H1 (cell line): ENCODE results near the gene SNAPC3. TPM values are rescaled to one million over a fixed set of nuclear protein-coding genes. Genes with fewer than 3 reads are reported as not detected.
"Not testable (repeated sequence)": the region's sequence is repeated elsewhere in the genome, so short reads cannot be mapped to it uniquely, and the experiment has no call there.

Experiments
- CTCF ChIA-PET: fragments of 300-600 bp; sonication (Branson Sonifier 250); formaldehyde crosslinking; loops from one replicate; lab custom pipeline; 2021; ENCODE audit not compliant: partially characterized antibody; lab: Charles Lee
- POLR2A ChIA-PET: fragments of 300-600 bp; sonication (Branson Sonifier 250); formaldehyde crosslinking; loops from one replicate; lab custom pipeline; 2021; ENCODE audit warnings: inconsistent platforms; ENCODE audit not compliant: partially characterized antibody; lab: Charles Lee
- DNase-seq, 2 experiments: peaks; one replicate each; pipeline versions ENCODE4 v3.0.0 to v3.0.0-alpha.2; 2010 to 2022; ENCODE audit warnings: low spot score in 2 of 2, low read depth in 1 of 2, mixed read lengths in 1 of 2
- FAIRE-seq: peaks from 2 replicates; lab custom pipeline; 2011; peaks lifted over from hg19 to GRCh38; lab: Jason Lieb, UNC
- H2AFZ ChIP-seq: 2 replicates; pipeline ENCODE4 v1.8.1; 2012; ENCODE audit warnings: low read length, inconsistent platforms
- H2AK5ac ChIP-seq: 2 replicates; pipeline ENCODE4 v1.6.1; 2013; ENCODE audit warnings: low read depth, low read length
- H2BK120ac ChIP-seq: replicated peaks from 2 replicates; pipeline ENCODE3; 2013; ENCODE audit warnings: low read depth, low read length, inconsistent platforms
- H2BK12ac ChIP-seq: 2 replicates; pipeline ENCODE4 v1.6.1; 2013; ENCODE audit warnings: low read depth, low read length
- H2BK15ac ChIP-seq: 2 replicates; pipeline ENCODE4 v1.6.1; 2013; ENCODE audit warnings: low read length
- H2BK20ac ChIP-seq: 2 replicates; pipeline ENCODE4 v1.6.1; 2013; ENCODE audit warnings: low read length
- H2BK5ac ChIP-seq: 2 replicates; pipeline ENCODE4 v1.6.1; 2013; ENCODE audit warnings: low read depth, low read length
- H3K14ac ChIP-seq: 2 replicates; pipeline ENCODE4 v1.6.1; 2013; ENCODE audit warnings: inconsistent platforms; ENCODE audit not compliant: insufficient read length
- H3K18ac ChIP-seq: 2 replicates; pipeline ENCODE4 v1.6.1; 2013; ENCODE audit warnings: low read length; ENCODE audit errors: extremely low read depth
- H3K23ac ChIP-seq: 2 replicates; pipeline ENCODE4 v1.6.1; 2013; ENCODE audit warnings: inconsistent platforms; ENCODE audit not compliant: insufficient read length
- H3K23me2 ChIP-seq: 2 replicates; pipeline ENCODE4 v1.6.1; 2013; ENCODE audit warnings: low read depth, low read length
- H3K27ac ChIP-seq: 2 replicates; pipeline ENCODE4 v1.6.1; 2011; ENCODE audit warnings: low read depth, low read length, inconsistent platforms
- H3K27me3 ChIP-seq, 4 experiments: replicated peaks in 1 of 4; 1 replicate in 1 of 4; 2 replicates in 3 of 4; pipeline versions ENCODE4 v1.6.1 to v1.8.1; 2011 to 2013; ENCODE audit warnings: low read length in 3 of 4, mild to moderate bottlenecking in 3 of 4, inconsistent platforms in 2 of 4, mixed read lengths in 2 of 4, moderate library complexity in 1 of 4; ENCODE audit not compliant: control insufficient read depth in 3 of 4, insufficient read depth in 3 of 4; ENCODE audit errors: extremely low read depth in 1 of 4
- H3K36me3 ChIP-seq, 4 experiments: 2 replicates each; pipeline versions ENCODE4 v1.6.1 to v1.8.1; 2011 to 2013; ENCODE audit warnings: mild to moderate bottlenecking in 4 of 4, low read length in 3 of 4, moderate library complexity in 2 of 4, control low read depth in 1 of 4, inconsistent platforms in 1 of 4; ENCODE audit not compliant: insufficient read depth in 4 of 4, control insufficient read depth in 2 of 4
- H3K4ac ChIP-seq: replicated peaks from 2 replicates; pipeline ENCODE3; 2013; ENCODE audit warnings: low read length, low read depth, mixed read lengths, inconsistent platforms; ENCODE audit not compliant: insufficient read length
- H3K4me1 ChIP-seq, 4 experiments: replicated peaks in 1 of 4; 1 replicate in 1 of 4; 2 replicates in 3 of 4; pipeline versions ENCODE4 v1.6.1 to v1.8.1; 2011 to 2013; ENCODE audit warnings: low read length in 3 of 4, inconsistent platforms in 2 of 4, mixed read lengths in 1 of 4; ENCODE audit not compliant: insufficient read depth in 4 of 4, control insufficient read depth in 3 of 4
- H3K4me2 ChIP-seq, 2 experiments: 2 replicates each; pipeline versions ENCODE4 v1.6.1 to v1.8.1; 2011 to 2013; ENCODE audit warnings: low read depth in 2 of 2, low read length in 2 of 2, control low read depth in 1 of 2, inconsistent platforms in 1 of 2, mild to moderate bottlenecking in 1 of 2; ENCODE audit not compliant: insufficient read depth in 1 of 2
- H3K4me3 ChIP-seq, 4 experiments: fragments of 200-600, 300-600 bp in 1 of 4; sonication (generic), shearing (Covaris generic), sonication (Bioruptor Twin) in 1 of 4; 2 replicates each; pipeline versions ENCODE4 v1.5.1 to v1.8.1; 2011 to 2016; ENCODE audit warnings: low read length in 4 of 4, low read depth in 3 of 4, control low read depth in 2 of 4, inconsistent platforms in 2 of 4, mild to moderate bottlenecking in 2 of 4, mixed read lengths in 1 of 4, moderate library complexity in 1 of 4; ENCODE audit not compliant: insufficient read depth in 2 of 4; ENCODE audit errors: extremely low read depth in 1 of 4
- H3K56ac ChIP-seq: replicated peaks from 2 replicates; pipeline ENCODE3; 2013; ENCODE audit warnings: low read depth, mild to moderate bottlenecking, mixed read lengths, low read length, inconsistent platforms; ENCODE audit not compliant: insufficient read length
- H3K79me1 ChIP-seq: 2 replicates; pipeline ENCODE4 v1.6.1; 2013; ENCODE audit warnings: low read depth, low read length, control low read depth
- H3K79me2 ChIP-seq, 2 experiments: 2 replicates each; pipeline versions ENCODE4 v1.6.1 to v1.8.1; 2012 to 2013; ENCODE audit warnings: low read length in 2 of 2, mild to moderate bottlenecking in 2 of 2, inconsistent platforms in 1 of 2; ENCODE audit not compliant: insufficient read depth in 2 of 2, control insufficient read depth in 1 of 2
- H3K9ac ChIP-seq, 4 experiments: replicated peaks in 1 of 4; 1 replicate in 1 of 4; 2 replicates in 3 of 4; pipeline versions ENCODE4 v1.6.1 to v1.8.1; 2011 to 2013; ENCODE audit warnings: low read depth in 3 of 4, low read length in 3 of 4, control low read depth in 2 of 4, mild to moderate bottlenecking in 2 of 4, moderate library complexity in 2 of 4, inconsistent platforms in 1 of 4; ENCODE audit errors: extremely low read depth in 1 of 4
- H3K9me3 ChIP-seq, 2 experiments: 2 replicates each; pipeline versions ENCODE4 v1.6.1 to v1.8.1; 2012 to 2013; ENCODE audit warnings: mild to moderate bottlenecking in 2 of 2, moderate library complexity in 2 of 2, control low read depth in 1 of 2, inconsistent platforms in 1 of 2, low read depth in 1 of 2, low read length in 1 of 2, mixed read lengths in 1 of 2; ENCODE audit not compliant: insufficient read depth in 2 of 2
- H4K20me1 ChIP-seq, 2 experiments: replicated peaks in 1 of 2; 2 replicates each; pipeline versions ENCODE3 to v1.8.1; 2011 to 2013; ENCODE audit warnings: inconsistent platforms in 2 of 2, low read length in 2 of 2, mild to moderate bottlenecking in 1 of 2; ENCODE audit not compliant: insufficient read depth in 2 of 2, control insufficient read depth in 1 of 2
- H4K5ac ChIP-seq: 2 replicates; pipeline ENCODE4 v1.6.1; 2013; ENCODE audit warnings: low read length, low read depth, mixed read lengths, inconsistent platforms; ENCODE audit not compliant: insufficient read length
- H4K8ac ChIP-seq: 2 replicates; pipeline ENCODE4 v1.8.0; 2013; ENCODE audit warnings: mild to moderate bottlenecking, moderate library complexity, low read length, inconsistent platforms; ENCODE audit not compliant: insufficient read depth; ENCODE audit errors: extremely low read depth
- H4K91ac ChIP-seq: replicated peaks from 2 replicates; pipeline ENCODE3; 2013; ENCODE audit warnings: low read length, mixed read lengths, inconsistent platforms; ENCODE audit not compliant: insufficient read length
- WGBS, 2 experiments: shearing (Covaris generic) in 1 of 2; methylation state at CpG; one replicate each; pipeline versions ENCODE4 v1.1.6 to v1.1.7; 2013 to 2015; ENCODE audit warnings: low lambda C conversion rate in 2 of 2, mixed read lengths in 2 of 2, inconsistent platforms in 1 of 2, low coverage in 1 of 2, missing lambda C conversion rate in 1 of 2; ENCODE audit not compliant: insufficient replicate concordance in 2 of 2, insufficient coverage in 1 of 2, insufficient read length in 1 of 2; ENCODE audit errors: extremely low coverage in 1 of 2, missing lambda C conversion rate in 1 of 2; 5-methylcytosine and 5-hydroxymethylcytosine counted together
- polyA plus RNA-seq, 7 experiments: library from polyadenylated mRNA; depleted of rRNA in 3 of 7; stranded (reverse) in 5 of 7; unstranded in 2 of 7; fragments of >200 nt in 5 of 7; fragments of 200-250 nt in 2 of 7; gene quantifications; 1 replicate in 5 of 7; 2 replicates in 1 of 7; 4 replicates in 1 of 7; pipeline versions ENCODE4 v1.2.1 to v1.2.3, GENCODE V29; 2011 to 2013; ENCODE audit warnings: missing spikeins in 2 of 7, mixed read lengths in 2 of 7
- total RNA-seq: library from RNA; stranded (reverse); fragmentation: NEBNext Ultra II Directional; extraction: Animal tissue kit (Norgen Biotek cat#: 25700); gene quantifications from 2 replicates; pipeline ENCODE4 v1.2.1, GENCODE V29; 2021

The SNAPC3 gene
- total and polyA plus RNA-seq, 2 of the 8 experiments (the other 6 are each of a cell fraction or from before 2014, with no cell fraction given) = 11.9 to 25.8 TPM

DNA sequence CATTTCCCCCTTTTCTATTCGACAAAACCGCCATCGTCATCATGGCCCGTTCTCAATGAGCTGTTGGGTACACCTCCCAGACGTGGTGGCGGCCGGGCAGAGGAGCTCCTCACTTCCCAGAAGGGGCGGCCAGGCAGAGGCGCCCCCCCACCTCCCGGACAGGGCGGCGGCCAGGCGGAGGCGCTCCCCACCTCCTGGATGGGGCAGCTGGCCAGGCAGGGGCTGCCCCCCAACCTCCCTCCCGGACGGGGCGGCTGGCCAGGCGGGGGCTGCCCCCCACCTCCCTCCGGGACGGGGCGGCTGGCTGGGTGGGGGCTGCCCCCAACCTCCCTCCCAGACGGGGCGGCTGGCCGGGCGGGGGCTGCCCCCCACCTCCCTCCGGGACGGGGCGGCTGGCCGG is 19.2 kb downstream of the SNAPC3 start:
- Histone ChIP-seq H3K9me3 (peaks cover 0 to 21% of the 10 kb centered on the region in 2 experiments; a peak in 3 of 4 replicates), H3K36me3 (peaks cover 10 to 72% (median 45%) of the 10 kb centered on the region in 4 experiments), H3K79me2 (peaks cover 3 to 35% of the 10 kb centered on the region in 2 experiments; a peak in 3 of 4 replicates)
- H3K79me1 ChIP-seq, H3K4me1 ChIP-seq, H3K9ac ChIP-seq, H2BK20ac ChIP-seq, H2AK5ac ChIP-seq, H3K14ac ChIP-seq, H3K4me3 ChIP-seq, DNase-seq, H4K20me1 ChIP-seq, FAIRE-seq, H2BK120ac ChIP-seq, H4K91ac ChIP-seq, CTCF ChIA-PET, H3K27me3 ChIP-seq, H3K23ac ChIP-seq, H4K5ac ChIP-seq, H3K23me2 ChIP-seq, H3K18ac ChIP-seq, H2BK15ac ChIP-seq, H3K4ac ChIP-seq, POLR2A ChIA-PET, H3K4me2 ChIP-seq, H2AFZ ChIP-seq, H4K8ac ChIP-seq, H3K56ac ChIP-seq, H3K27ac ChIP-seq, H2BK5ac ChIP-seq, H2BK12ac ChIP-seq: not testable (repeated sequence)
- 98% methylated on average over 10 of the region's 29 CpGs; no CpG with 5 or more reads in 1 of the 2 experiments for WGBS, 2 experiments

DNA sequence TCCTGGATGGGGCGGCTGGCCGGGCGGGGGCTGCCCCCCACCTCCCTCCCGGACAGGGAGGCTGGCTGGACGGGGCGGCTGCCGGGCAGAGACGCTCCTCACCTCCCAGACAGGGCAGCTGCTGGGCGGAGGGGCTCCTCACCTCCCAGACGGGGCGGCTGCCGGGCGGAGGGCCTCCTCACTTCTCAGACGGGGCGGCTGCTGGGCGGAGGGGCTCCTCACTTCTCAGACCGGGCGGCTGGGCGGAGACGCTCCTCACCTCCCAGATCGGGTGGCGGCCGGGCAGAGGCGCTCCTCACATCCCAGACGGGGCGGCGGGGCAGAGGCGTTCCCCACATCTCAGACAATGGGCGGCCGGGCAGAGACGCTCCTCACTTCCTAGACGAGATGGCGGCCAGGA is 19.6 kb downstream of the SNAPC3 start:
- Histone ChIP-seq H3K79me2 (peaks cover 3 to 33% of the 10 kb centered on the region in 2 experiments; a peak in 3 of 4 replicates), H3K9me3 (peaks cover 0 to 21% of the 10 kb centered on the region in 2 experiments; a peak in 3 of 4 replicates), H3K36me3 (peaks cover 15 to 74% (median 48%) of the 10 kb centered on the region in 4 experiments)
- H3K14ac ChIP-seq, H3K4me1 ChIP-seq, POLR2A ChIA-PET, H3K18ac ChIP-seq, H3K4me2 ChIP-seq, FAIRE-seq, DNase-seq, H2BK20ac ChIP-seq, H3K23me2 ChIP-seq, H3K4ac ChIP-seq, H3K79me1 ChIP-seq, H4K8ac ChIP-seq, H3K56ac ChIP-seq, H2BK15ac ChIP-seq, H2BK12ac ChIP-seq, CTCF ChIA-PET, H3K4me3 ChIP-seq, H2AFZ ChIP-seq, H4K5ac ChIP-seq, H4K20me1 ChIP-seq, H3K23ac ChIP-seq, H2AK5ac ChIP-seq, H3K9ac ChIP-seq, H4K91ac ChIP-seq, H2BK120ac ChIP-seq, H2BK5ac ChIP-seq, H3K27me3 ChIP-seq, H3K27ac ChIP-seq: not testable (repeated sequence)
- WGBS, 2 experiments = 94% methylated on average over 3 of the region's 33 CpGs; no CpG with 5 or more reads in 1 of the 2 experiments
